Measurements from ENCODE around the gene PLA2G5. TPM values are rescaled to one million over a fixed set of nuclear protein-coding genes. Genes with fewer than 3 reads are reported as not detected.
"Not testable (repeated sequence)": the region's sequence is repeated elsewhere in the genome, so short reads cannot be mapped to it uniquely, and the experiment has no call there.

The PLA2G5 gene
- total RNA-seq, 1 donor from 2014 or later, result 0.25 TPM

DNA sequence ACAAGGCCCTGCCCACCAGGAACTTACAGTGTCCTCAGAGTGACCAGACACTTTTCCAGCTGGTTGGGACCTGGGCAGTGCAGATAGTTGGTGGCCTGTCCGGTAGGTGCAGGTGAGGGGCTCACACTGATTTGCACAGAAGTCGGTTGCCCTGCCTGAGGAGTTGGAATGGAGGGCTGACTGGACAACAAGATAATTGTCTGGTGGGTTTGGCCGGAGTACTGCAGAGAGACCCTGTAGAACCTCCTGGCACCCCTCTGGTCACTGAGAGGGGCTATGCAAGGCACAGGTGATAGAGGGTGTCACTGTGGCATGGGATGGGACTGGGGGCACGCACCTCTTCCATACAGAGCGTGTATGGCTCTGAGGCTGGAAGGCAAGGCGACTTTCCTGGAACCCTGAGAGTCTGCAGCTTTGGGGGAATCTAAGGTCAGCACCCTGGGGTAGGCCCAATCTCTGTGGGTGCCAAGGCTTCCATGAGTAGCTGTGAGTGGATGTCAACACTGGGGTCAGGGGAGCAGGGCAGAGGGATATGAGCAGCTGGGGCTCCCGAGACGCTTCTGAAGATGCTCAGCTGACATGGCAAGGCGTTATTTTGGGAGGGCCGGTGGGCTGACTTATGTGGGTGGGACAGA lies 56.9 kb downstream of the PLA2G5 start:
- TF ChIP-seq, protein P1, sequence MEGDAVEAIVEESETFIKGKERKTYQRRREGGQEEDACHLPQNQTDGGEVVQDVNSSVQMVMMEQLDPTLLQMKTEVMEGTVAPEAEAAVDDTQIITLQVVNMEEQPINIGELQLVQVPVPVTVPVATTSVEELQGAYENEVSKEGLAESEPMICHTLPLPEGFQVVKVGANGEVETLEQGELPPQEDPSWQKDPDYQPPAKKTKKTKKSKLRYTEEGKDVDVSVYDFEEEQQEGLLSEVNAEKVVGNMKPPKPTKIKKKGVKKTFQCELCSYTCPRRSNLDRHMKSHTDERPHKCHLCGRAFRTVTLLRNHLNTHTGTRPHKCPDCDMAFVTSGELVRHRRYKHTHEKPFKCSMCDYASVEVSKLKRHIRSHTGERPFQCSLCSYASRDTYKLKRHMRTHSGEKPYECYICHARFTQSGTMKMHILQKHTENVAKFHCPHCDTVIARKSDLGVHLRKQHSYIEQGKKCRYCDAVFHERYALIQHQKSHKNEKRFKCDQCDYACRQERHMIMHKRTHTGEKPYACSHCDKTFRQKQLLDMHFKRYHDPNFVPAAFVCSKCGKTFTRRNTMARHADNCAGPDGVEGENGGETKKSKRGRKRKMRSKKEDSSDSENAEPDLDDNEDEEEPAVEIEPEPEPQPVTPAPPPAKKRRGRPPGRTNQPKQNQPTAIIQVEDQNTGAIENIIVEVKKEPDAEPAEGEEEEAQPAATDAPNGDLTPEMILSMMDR (IDR thresholded peaks at IDR 0.05; ENCODE audit: unreplicated experiment), result no peak
- no peak for DNase-seq (ENCODE audit: low spot score in 2 of 2, unreplicated experiment in 2 of 2)
- H3K4me1 Mint-ChIP-seq, result no peaks in the 10 kb centered on the region
- no peak overlapping the region for H3K4me3 Mint-ChIP-seq
- peaks cover 5% of the 10 kb centered on the region for H3K27me3 Mint-ChIP-seq (ENCODE audit: low read depth)
- H3K36me3 Mint-ChIP-seq, result no peaks in the 10 kb centered on the region
- H3K9me3 Mint-ChIP-seq, result peaks cover 11% of the 10 kb centered on the region
- no peak overlapping the region for H3K27ac Mint-ChIP-seq

- H3K4me1 Mint-ChIP-seq; H3K36me3 Mint-ChIP-seq; H3K27ac Mint-ChIP-seq; DNase-seq (ENCODE audit: low spot score in 2 of 2, unreplicated experiment in 2 of 2); H3K27me3 Mint-ChIP-seq (ENCODE audit: low read depth); H3K4me3 Mint-ChIP-seq: not testable (repeated sequence)
- H3K9me3 Mint-ChIP-seq, result peaks cover 14% of the 10 kb centered on the region
Observed at GRCh38 chr1:20130518-20130917, 60.5 kb downstream of the PLA2G5 start.

DNA sequence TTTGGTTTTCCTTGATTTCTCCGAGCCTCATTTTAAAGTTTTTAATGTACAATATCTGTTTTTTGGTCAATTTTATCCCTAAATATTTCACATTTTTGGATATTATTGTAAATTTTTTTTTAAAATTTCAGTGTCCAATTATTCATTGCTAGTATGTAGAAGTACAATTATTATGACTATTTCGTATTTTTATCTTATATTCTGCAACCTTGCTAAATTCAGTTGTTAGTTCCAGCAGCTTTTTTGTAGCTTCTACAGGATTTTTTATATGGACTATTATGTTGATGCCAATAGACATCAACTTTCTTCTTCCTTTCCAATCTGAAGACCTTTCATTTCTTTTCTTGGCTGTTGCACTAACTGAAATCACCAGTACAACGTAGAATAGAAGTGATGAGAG lies 65.0 kb downstream of the PLA2G5 start:
- H3K27ac Mint-ChIP-seq, result no peak overlapping the region
- no peaks in the 10 kb centered on the region for H3K27me3 Mint-ChIP-seq (ENCODE audit: low read depth)
- H3K4me3 Mint-ChIP-seq, result no peak overlapping the region
- no peaks in the 10 kb centered on the region for H3K36me3 Mint-ChIP-seq
- DNase-seq (ENCODE audit: low spot score in 2 of 2, unreplicated experiment in 2 of 2), result no peak
- TF ChIP-seq, protein P1 (IDR thresholded peaks at IDR 0.05; ENCODE audit: unreplicated experiment), result no peak
- H3K9me3 Mint-ChIP-seq, result peaks cover 6% of the 10 kb centered on the region
- no peaks in the 10 kb centered on the region for H3K4me1 Mint-ChIP-seq

DNA sequence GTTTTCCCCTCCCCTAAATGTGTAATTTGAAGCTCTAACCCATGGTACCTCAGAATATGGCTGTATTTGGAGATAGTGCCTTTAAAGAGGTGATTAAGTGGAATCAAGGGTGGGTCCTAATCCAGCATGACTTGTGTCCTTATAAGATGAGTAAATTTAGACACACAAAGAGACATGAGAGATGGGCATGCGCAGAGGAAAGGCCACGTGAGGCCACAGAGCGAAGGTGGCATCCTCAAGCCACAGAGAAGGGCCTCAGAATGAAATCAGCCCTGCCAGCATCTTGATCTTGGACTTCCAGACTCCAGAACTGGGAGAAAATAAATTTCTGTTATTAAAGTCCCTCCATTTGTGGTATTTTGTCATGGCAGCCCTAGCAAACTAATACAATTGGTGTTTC lies 66.3 kb downstream of the PLA2G5 start:
- H3K36me3 Mint-ChIP-seq, result no peaks in the 10 kb centered on the region
- H3K9me3 Mint-ChIP-seq, result peaks cover 3% of the 10 kb centered on the region
- no peak overlapping the region for H3K4me3 Mint-ChIP-seq
- no peak overlapping the region for H3K27ac Mint-ChIP-seq
- H3K4me1 Mint-ChIP-seq, result no peaks in the 10 kb centered on the region
- TF ChIP-seq, protein P1 (IDR thresholded peaks at IDR 0.05; ENCODE audit: unreplicated experiment), result no peak
- no peaks in the 10 kb centered on the region for H3K27me3 Mint-ChIP-seq (ENCODE audit: low read depth)
- DNase-seq (ENCODE audit: low spot score in 2 of 2, unreplicated experiment in 2 of 2), result no peak

- Mint-ChIP-seq H3K27me3 (ENCODE audit: low read depth) (no peaks in the 10 kb centered on the region), H3K4me3 (no peak overlapping the region), H3K36me3 (no peaks in the 10 kb centered on the region), H3K4me1 (no peaks in the 10 kb centered on the region), H3K9me3 (peaks cover 2% of the 10 kb centered on the region), H3K27ac (no peak overlapping the region)
- DNase-seq (ENCODE audit: low spot score in 2 of 2, unreplicated experiment in 2 of 2), result no peak
- TF ChIP-seq, protein P1 (IDR thresholded peaks at IDR 0.05; ENCODE audit: unreplicated experiment), result no peak
Observed at GRCh38 chr1:20137055-20137454, 67.1 kb downstream of the PLA2G5 start.

- H3K9me3 Mint-ChIP-seq, result no peaks in the 10 kb centered on the region
- H3K4me3 Mint-ChIP-seq, result no peak overlapping the region
- H3K36me3 Mint-ChIP-seq, result no peaks in the 10 kb centered on the region
- DNase-seq (ENCODE audit: low spot score in 2 of 2, unreplicated experiment in 2 of 2), result no peak
- TF ChIP-seq, protein P1 (IDR thresholded peaks at IDR 0.05; ENCODE audit: unreplicated experiment), result no peak
- H3K27me3 Mint-ChIP-seq (ENCODE audit: low read depth), result no peaks in the 10 kb centered on the region
- H3K27ac Mint-ChIP-seq, result no peak overlapping the region
- no peaks in the 10 kb centered on the region for H3K4me1 Mint-ChIP-seq
Observed at GRCh38 chr1:20137604-20138003, 67.6 kb downstream of the PLA2G5 start.

Data from mesothelial cell of epicardium (in vitro differentiated cells).